NT2/D1 (cell line): Measurements from ENCODE around the gene AOPEP.

Experiments
- DNase-seq: peaks from one replicate; pipeline ENCODE4 v3.0.0-alpha.2; 2011; ENCODE audit warnings: low read depth, low spot score
- H3K27me3 ChIP-seq: 2 replicates; pipeline ENCODE4 v1.6.0; 2011; ENCODE audit warnings: mild to moderate bottlenecking; ENCODE audit not compliant: insufficient read length, insufficient read depth
- H3K36me3 ChIP-seq: 2 replicates; pipeline ENCODE4 v1.6.1; 2011; ENCODE audit warnings: mild to moderate bottlenecking, low read length, mixed read lengths; ENCODE audit not compliant: insufficient read depth, insufficient read length
- H3K4me1 ChIP-seq: 2 replicates; pipeline ENCODE4 v1.5.1; 2011; ENCODE audit not compliant: insufficient read depth, insufficient read length
- H3K4me3 ChIP-seq: 2 replicates; pipeline ENCODE4 v1.5.1; 2011; ENCODE audit warnings: low read depth; ENCODE audit not compliant: insufficient read length
- H3K9ac ChIP-seq: 2 replicates; pipeline ENCODE4 v1.6.0; 2011; ENCODE audit warnings: low read depth; ENCODE audit not compliant: insufficient read length
- H3K9me3 ChIP-seq: 2 replicates; pipeline ENCODE4 v1.5.1; 2011; ENCODE audit warnings: mild to moderate bottlenecking, low read length; ENCODE audit not compliant: insufficient read depth
- SUZ12 ChIP-seq: IDR thresholded peaks from 2 replicates; pipeline ENCODE4 v1.6.1; 2011; ENCODE audit not compliant: insufficient read length, insufficient read depth; ENCODE audit errors: extremely low read depth
- YY1 ChIP-seq: IDR thresholded peaks from 2 replicates; pipeline ENCODE4 v1.6.1; 2011; ENCODE audit not compliant: insufficient read length, insufficient read depth
- ZNF274 ChIP-seq: IDR thresholded peaks from 2 replicates; pipeline ENCODE4 v1.6.1; 2011; ENCODE audit warnings: mild to moderate bottlenecking, low read depth, low read length

The AOPEP gene

DNA sequence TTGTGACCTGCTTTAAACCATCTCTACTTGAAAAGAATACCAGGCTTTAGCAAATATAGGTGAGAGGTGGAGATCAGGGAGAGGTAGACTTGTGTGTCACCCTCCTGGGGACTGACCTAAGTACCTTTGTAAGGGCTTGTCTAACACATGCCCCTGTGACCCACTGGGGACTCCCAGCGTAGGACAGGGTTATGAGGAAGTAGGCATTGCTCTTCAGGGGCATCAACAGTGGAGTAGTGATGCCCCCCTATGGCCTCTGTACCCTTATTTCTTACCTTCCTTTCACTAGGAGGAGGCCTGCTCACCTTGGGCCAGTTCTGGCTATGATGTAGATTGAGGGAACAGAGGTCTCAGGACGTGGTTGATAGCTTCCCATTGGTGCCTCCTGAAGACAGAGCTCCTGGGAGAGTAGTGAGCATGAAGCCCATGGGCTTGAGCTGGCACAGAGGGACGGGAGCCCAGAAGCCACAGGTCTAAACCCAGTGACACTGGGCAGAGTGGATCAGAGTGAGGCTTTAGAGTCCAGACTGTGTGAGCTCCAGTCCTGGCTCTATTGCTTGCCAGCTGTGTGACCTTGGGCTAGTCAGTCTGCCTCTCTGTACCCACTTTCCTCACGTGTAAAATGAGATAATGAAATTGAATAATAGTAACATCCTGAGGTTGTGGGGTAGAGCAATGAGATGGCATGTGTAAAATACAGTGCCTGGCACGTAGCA is 191.7 kb downstream of the AOPEP start:
- TF ChIP-seq SUZ12 (no peak), YY1 (no peak), ZNF274 (no peak)
- H3K9me3 ChIP-seq = no peaks in the 10 kb centered on the region
- H3K9ac ChIP-seq = no peak overlapping the region
- H3K4me3 ChIP-seq = no peak overlapping the region
- H3K27me3 ChIP-seq = no peaks in the 10 kb centered on the region
- peaks cover 18% of the 10 kb centered on the region for H3K4me1 ChIP-seq
- peaks cover under 1% of the 10 kb centered on the region for H3K36me3 ChIP-seq
- DNase-seq = no peak

- Histone ChIP-seq H3K9me3 (no peaks in the 10 kb centered on the region), H3K4me3 (no peak overlapping the region), H3K4me1 (peaks cover 18% of the 10 kb centered on the region), H3K9ac (no peak overlapping the region), H3K27me3 (no peaks in the 10 kb centered on the region), H3K36me3 (peaks cover 13% of the 10 kb centered on the region)
- no peak for DNase-seq
- no peak for TF ChIP-seq SUZ12
- TF ChIP-seq ZNF274 = no peak
- TF ChIP-seq YY1 = no peak
These were observed 193.0 kb downstream of the AOPEP start for GRCh38 chr9:94919376-94920098.

DNA sequence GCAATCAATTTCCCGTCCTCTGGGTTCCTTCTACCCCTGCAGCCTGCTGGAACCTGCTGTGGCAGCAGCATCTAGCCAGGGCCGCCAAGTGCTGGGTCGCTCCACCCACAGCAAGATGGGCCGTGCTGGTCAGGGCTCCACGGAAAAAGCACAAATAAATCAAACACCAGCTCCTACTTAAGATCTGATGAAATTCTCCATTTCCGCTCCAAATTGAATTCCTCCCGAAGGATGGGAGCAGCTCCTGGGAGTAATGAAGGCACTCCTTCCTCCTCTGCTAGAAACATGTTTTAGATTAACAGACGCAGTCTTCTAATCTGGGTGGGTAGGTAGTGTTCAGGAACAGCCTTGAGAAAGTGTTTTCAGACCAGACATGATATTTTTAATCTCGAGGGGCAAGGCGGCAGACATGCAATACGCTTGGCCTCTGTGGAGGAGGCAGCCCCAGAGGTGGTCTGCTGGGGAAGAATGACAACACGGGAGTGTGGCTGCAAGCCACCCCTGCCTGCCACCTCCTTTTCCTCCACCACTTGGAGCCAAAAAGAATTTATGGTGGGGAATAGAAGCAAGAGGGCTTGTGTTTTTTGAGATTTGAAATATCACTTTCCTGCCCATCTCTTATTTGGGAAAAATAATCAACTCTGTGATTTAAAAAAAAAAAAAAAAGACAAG is 194.1 kb downstream of the AOPEP start:
- peaks cover 16% of the 10 kb centered on the region for H3K4me1 ChIP-seq
- no peak overlapping the region for H3K9ac ChIP-seq
- DNase-seq = no peak
- no peak overlapping the region for H3K4me3 ChIP-seq
- no peaks in the 10 kb centered on the region for H3K27me3 ChIP-seq
- peaks cover 22% of the 10 kb centered on the region for H3K36me3 ChIP-seq
- H3K9me3 ChIP-seq = no peaks in the 10 kb centered on the region
- TF ChIP-seq ZNF274 (no peak), YY1 (no peak), SUZ12 (no peak)

DNA sequence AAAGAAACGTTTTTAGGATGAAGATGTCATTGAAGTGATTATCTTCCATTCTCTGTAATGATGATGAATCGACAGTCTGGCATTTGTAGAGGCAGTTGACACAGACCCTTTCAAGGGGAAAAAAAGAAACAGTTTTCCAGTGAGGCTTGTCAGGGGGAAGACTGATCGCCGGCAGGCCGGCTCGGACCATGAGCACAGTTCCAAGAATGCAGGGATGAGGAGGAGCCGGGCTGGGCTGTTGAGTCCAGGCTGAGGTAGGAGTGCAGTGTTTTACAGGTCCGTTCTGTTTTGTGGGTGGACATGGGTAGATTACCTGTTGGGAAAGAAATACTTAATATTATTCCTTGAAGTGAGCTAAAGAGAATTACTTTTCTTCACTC is 194.6 kb downstream of the AOPEP start:
- Histone ChIP-seq H3K36me3 (peaks cover 27% of the 10 kb centered on the region), H3K4me3 (no peak overlapping the region), H3K27me3 (no peaks in the 10 kb centered on the region), H3K9ac (no peak overlapping the region), H3K4me1 (peaks cover 16% of the 10 kb centered on the region), H3K9me3 (no peaks in the 10 kb centered on the region)
- DNase-seq = no peak
- no peak for TF ChIP-seq ZNF274
- no peak for TF ChIP-seq YY1
- TF ChIP-seq SUZ12 = no peak

GRCh38 chr9:94921656-94922055 is 195.2 kb downstream of the AOPEP start:
- no peak overlapping the region for H3K9ac ChIP-seq
- DNase-seq = no peak
- no peaks in the 10 kb centered on the region for H3K9me3 ChIP-seq
- TF ChIP-seq ZNF274 (no peak), SUZ12 (no peak), YY1 (no peak)
- H3K27me3 ChIP-seq = no peaks in the 10 kb centered on the region
- peaks cover 16% of the 10 kb centered on the region for H3K4me1 ChIP-seq
- peaks cover 29% of the 10 kb centered on the region for H3K36me3 ChIP-seq
- no peak overlapping the region for H3K4me3 ChIP-seq

GRCh38 chr9:94922098-94922607 is 195.7 kb downstream of the AOPEP start:
- peaks cover 32% of the 10 kb centered on the region for H3K36me3 ChIP-seq
- no peak for DNase-seq
- H3K4me1 ChIP-seq = peaks cover 13% of the 10 kb centered on the region
- H3K9me3 ChIP-seq = no peaks in the 10 kb centered on the region
- no peaks in the 10 kb centered on the region for H3K27me3 ChIP-seq
- no peak overlapping the region for H3K4me3 ChIP-seq
- TF ChIP-seq YY1 = no peak
- no peak for TF ChIP-seq ZNF274
- TF ChIP-seq SUZ12 = no peak
- H3K9ac ChIP-seq = peak overlapping the region; percentile 33

GRCh38 chr9:94922691-94923107 is 196.2 kb downstream of the AOPEP start:
- TF ChIP-seq ZNF274 = no peak
- TF ChIP-seq SUZ12 = no peak
- TF ChIP-seq YY1 = no peak
- Histone ChIP-seq H3K9ac (peak overlapping the region; percentile 33), H3K4me1 (peaks cover 11% of the 10 kb centered on the region), H3K27me3 (no peaks in the 10 kb centered on the region), H3K4me3 (no peak overlapping the region), H3K36me3 (peaks cover 37% of the 10 kb centered on the region), H3K9me3 (no peaks in the 10 kb centered on the region)
- DNase-seq = no peak
